ENCODE results near the gene HIC2.

DNA sequence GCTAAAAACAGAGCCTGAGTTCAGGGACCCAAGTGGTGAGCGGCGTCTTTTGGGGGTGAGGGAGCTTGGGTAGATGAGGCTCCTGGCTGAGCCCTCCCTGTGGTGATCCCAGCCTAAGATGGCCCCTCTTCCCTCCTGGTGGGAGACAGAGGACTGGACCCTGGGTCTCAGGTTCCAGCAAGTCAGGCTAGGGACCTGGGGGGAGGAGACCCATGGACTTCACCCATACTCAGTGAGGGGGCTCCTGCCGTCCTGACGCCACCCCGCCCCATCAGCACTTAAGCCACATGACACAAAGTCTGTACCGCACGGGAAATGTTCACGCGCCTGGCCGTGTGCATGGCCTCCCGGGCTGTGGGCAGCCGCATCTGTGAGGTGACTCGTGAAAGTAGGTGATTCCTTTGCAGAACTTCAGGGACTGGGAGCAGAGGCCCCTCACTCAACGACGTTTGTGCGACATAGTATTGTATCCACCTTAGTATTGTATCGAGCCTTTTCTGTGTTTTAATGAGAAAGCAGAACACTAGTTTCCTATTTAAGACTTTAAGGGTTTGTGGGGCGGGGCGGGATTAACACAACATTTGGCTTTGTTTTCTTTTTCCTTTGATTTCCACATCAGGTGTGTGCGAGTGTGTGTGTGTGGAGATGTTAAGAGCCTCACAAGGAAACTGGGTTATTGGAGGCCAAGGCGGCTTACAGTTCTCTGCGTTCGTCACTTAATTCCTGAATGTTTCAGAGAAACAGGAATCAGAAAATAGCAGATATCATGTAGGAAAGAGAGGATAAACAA lies 31.7 kb downstream of the HIC2 start:
- TF ChIP-seq, protein P1, sequence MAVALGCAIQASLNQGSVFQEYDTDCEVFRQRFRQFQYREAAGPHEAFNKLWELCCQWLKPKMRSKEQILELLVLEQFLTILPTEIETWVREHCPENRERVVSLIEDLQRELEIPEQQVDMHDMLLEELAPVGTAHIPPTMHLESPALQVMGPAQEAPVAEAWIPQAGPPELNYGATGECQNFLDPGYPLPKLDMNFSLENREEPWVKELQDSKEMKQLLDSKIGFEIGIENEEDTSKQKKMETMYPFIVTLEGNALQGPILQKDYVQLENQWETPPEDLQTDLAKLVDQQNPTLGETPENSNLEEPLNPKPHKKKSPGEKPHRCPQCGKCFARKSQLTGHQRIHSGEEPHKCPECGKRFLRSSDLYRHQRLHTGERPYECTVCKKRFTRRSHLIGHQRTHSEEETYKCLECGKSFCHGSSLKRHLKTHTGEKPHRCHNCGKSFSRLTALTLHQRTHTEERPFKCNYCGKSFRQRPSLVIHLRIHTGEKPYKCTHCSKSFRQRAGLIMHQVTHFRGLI (tag by site-specific recombination; IDR thresholded peaks at IDR 0.05): no peak
- TF ChIP-seq ZSCAN16 (tag by site-specific recombination; IDR thresholded peaks at IDR 0.05): no peak
- TF ChIP-seq HOXC10 (CRISPR knock-in tag; IDR thresholded peaks at IDR 0.05): no peak
- TF ChIP-seq, protein P2, sequence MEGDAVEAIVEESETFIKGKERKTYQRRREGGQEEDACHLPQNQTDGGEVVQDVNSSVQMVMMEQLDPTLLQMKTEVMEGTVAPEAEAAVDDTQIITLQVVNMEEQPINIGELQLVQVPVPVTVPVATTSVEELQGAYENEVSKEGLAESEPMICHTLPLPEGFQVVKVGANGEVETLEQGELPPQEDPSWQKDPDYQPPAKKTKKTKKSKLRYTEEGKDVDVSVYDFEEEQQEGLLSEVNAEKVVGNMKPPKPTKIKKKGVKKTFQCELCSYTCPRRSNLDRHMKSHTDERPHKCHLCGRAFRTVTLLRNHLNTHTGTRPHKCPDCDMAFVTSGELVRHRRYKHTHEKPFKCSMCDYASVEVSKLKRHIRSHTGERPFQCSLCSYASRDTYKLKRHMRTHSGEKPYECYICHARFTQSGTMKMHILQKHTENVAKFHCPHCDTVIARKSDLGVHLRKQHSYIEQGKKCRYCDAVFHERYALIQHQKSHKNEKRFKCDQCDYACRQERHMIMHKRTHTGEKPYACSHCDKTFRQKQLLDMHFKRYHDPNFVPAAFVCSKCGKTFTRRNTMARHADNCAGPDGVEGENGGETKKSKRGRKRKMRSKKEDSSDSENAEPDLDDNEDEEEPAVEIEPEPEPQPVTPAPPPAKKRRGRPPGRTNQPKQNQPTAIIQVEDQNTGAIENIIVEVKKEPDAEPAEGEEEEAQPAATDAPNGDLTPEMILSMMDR (tag by site-specific recombination; IDR thresholded peaks at IDR 0.05): no peak
- TF ChIP-seq, protein P3, sequence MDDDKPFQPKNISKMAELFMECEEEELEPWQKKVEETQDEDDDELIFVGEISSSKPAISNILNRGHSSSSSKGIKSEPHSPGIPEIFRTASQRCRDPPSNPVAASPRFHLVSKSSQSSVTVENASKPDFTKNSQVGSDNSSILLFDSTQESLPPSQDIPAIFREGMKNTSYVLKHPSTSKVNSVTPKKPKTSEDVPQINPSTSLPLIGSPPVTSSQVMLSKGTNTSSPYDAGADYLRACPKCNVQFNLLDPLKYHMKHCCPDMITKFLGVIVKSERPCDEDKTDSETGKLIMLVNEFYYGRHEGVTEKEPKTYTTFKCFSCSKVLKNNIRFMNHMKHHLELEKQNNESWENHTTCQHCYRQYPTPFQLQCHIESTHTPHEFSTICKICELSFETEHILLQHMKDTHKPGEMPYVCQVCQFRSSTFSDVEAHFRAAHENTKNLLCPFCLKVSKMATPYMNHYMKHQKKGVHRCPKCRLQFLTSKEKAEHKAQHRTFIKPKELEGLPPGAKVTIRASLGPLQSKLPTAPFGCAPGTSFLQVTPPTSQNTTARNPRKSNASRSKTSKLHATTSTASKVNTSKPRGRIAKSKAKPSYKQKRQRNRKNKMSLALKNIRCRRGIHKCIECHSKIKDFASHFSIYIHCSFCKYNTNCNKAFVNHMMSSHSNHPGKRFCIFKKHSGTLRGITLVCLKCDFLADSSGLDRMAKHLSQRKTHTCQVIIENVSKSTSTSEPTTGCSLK (tag by site-specific recombination; IDR thresholded peaks at IDR 0.05): no peak
- TF ChIP-seq MEIS1 (CRISPR knock-in tag; IDR thresholded peaks at IDR 0.05; ENCODE audit: borderline replicate concordance): no peak
- TF ChIP-seq, protein P4, sequence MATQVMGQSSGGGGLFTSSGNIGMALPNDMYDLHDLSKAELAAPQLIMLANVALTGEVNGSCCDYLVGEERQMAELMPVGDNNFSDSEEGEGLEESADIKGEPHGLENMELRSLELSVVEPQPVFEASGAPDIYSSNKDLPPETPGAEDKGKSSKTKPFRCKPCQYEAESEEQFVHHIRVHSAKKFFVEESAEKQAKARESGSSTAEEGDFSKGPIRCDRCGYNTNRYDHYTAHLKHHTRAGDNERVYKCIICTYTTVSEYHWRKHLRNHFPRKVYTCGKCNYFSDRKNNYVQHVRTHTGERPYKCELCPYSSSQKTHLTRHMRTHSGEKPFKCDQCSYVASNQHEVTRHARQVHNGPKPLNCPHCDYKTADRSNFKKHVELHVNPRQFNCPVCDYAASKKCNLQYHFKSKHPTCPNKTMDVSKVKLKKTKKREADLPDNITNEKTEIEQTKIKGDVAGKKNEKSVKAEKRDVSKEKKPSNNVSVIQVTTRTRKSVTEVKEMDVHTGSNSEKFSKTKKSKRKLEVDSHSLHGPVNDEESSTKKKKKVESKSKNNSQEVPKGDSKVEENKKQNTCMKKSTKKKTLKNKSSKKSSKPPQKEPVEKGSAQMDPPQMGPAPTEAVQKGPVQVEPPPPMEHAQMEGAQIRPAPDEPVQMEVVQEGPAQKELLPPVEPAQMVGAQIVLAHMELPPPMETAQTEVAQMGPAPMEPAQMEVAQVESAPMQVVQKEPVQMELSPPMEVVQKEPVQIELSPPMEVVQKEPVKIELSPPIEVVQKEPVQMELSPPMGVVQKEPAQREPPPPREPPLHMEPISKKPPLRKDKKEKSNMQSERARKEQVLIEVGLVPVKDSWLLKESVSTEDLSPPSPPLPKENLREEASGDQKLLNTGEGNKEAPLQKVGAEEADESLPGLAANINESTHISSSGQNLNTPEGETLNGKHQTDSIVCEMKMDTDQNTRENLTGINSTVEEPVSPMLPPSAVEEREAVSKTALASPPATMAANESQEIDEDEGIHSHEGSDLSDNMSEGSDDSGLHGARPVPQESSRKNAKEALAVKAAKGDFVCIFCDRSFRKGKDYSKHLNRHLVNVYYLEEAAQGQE (tag by site-specific recombination; IDR thresholded peaks at IDR 0.05): no peak
- no peak for TF ChIP-seq ZNF791 (tag by site-specific recombination; IDR thresholded peaks at IDR 0.05)
- no peak for TF ChIP-seq ZBTB20 (tag by site-specific recombination; IDR thresholded peaks at IDR 0.05)
- TF ChIP-seq, protein P5, sequence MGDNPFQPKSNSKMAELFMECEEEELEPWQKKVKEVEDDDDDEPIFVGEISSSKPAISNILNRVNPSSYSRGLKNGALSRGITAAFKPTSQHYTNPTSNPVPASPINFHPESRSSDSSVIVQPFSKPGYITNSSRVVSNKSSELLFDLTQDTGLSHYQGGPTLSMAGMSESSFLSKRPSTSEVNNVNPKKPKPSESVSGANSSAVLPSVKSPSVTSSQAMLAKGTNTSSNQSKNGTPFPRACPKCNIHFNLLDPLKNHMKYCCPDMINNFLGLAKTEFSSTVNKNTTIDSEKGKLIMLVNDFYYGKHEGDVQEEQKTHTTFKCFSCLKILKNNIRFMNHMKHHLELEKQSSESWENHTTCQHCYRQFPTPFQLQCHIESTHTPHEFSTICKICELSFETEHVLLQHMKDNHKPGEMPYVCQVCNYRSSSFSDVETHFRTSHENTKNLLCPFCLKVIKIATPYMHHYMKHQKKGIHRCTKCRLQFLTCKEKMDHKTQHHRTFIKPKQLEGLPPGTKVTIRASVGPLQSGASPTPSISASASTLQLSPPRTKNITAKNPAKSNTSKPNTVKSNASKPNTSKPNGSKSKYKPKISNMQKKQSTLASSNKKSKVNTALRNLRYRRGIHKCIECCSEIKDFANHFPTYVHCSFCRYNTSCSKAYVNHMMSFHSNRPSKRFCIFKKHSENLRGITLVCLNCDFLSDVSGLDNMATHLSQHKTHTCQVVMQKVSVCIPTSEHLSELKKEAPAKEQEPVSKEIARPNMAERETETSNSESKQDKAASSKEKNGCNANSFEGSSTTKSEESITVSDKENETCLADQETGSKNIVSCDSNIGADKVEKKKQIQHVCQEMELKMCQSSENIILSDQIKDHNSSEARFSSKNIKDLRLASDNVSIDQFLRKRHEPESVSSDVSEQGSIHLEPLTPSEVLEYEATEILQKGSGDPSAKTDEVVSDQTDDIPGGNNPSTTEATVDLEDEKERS (tag by site-specific recombination; IDR thresholded peaks at IDR 0.05): no peak
- no peak for TF ChIP-seq ZNF121 (tag by site-specific recombination; IDR thresholded peaks at IDR 0.05)
- TF ChIP-seq ZNF394 (tag by site-specific recombination; IDR thresholded peaks at IDR 0.05; ENCODE audit: borderline replicate concordance): no peak

All from HEK293 (cell line).